ENCODE measurements around the gene FOXO1. TPM values are rescaled to one million over a fixed set of nuclear protein-coding genes. Genes with fewer than 3 reads are reported as not detected.

Gene FOXO1
- total RNA-seq, 1 donor from 2014 or later, result 10.4 TPM

DNA sequence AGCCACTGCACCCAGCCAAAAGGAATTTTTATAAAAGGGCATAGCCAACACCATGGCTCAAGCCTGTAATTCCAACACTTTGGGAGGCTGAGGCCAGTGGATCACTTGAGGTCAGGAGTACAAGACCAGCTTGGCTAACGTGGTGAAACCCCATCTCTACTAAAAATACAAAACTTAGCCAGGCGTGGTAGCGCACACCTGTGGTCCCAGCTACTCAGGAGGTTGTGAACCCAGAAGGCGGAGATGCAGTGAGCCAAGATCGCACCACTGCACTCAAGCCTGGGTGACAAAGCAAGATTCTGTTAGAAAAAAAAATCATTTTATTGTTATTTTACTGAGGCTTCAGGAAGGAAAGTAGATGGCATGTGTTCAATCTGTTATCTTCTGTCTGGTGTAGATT, 31.3 kb upstream of the FOXO1 start:
- H2AFZ ChIP-seq (ENCODE audit: low read depth, low read length), result no peak overlapping the region
- H3K4me2 ChIP-seq (ENCODE audit: low read length), result no peak overlapping the region
- peaks cover 1% of the 10 kb centered on the region for H3K9me3 Mint-ChIP-seq (ENCODE audit: unreplicated experiment)
- H3K9me3 ChIP-seq (ENCODE audit: insufficient read depth, low read depth, low read length), result no peaks in the 10 kb centered on the region
- no peak for DNase-seq (ENCODE audit: low read depth)
- no peaks in the 10 kb centered on the region for H3K4me1 ChIP-seq (ENCODE audit: insufficient read depth, low read length)
- H3K27ac ChIP-seq (ENCODE audit: low read depth, low read length), result no peak overlapping the region
- no peaks in the 10 kb centered on the region for H3K79me2 ChIP-seq (ENCODE audit: insufficient read depth, low read length)
- H3K9ac ChIP-seq (ENCODE audit: low read length), result no peak overlapping the region
- no peak overlapping the region for H3K27ac Mint-ChIP-seq (ENCODE audit: unreplicated experiment)
- no peak for TF ChIP-seq EZH2 (IDR thresholded peaks at IDR 0.05; ENCODE audit: insufficient read depth, low read length)
- TF ChIP-seq, protein P1, sequence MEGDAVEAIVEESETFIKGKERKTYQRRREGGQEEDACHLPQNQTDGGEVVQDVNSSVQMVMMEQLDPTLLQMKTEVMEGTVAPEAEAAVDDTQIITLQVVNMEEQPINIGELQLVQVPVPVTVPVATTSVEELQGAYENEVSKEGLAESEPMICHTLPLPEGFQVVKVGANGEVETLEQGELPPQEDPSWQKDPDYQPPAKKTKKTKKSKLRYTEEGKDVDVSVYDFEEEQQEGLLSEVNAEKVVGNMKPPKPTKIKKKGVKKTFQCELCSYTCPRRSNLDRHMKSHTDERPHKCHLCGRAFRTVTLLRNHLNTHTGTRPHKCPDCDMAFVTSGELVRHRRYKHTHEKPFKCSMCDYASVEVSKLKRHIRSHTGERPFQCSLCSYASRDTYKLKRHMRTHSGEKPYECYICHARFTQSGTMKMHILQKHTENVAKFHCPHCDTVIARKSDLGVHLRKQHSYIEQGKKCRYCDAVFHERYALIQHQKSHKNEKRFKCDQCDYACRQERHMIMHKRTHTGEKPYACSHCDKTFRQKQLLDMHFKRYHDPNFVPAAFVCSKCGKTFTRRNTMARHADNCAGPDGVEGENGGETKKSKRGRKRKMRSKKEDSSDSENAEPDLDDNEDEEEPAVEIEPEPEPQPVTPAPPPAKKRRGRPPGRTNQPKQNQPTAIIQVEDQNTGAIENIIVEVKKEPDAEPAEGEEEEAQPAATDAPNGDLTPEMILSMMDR (IDR thresholded peaks at IDR 0.05; ENCODE audit: insufficient read depth, low read depth, low read length), result no peak
- no peaks in the 10 kb centered on the region for H3K36me3 ChIP-seq (ENCODE audit: insufficient read depth, low read length)
- no peaks in the 10 kb centered on the region for H3K27me3 Mint-ChIP-seq (ENCODE audit: low read depth, unreplicated experiment)
- no peaks in the 10 kb centered on the region for H3K36me3 Mint-ChIP-seq (ENCODE audit: low read depth, unreplicated experiment)
- H3K4me1 Mint-ChIP-seq (ENCODE audit: low read depth, unreplicated experiment), result peaks cover 2% of the 10 kb centered on the region
- H4K20me1 ChIP-seq (ENCODE audit: insufficient read depth, low read length), result no peaks in the 10 kb centered on the region
- H3K4me3 ChIP-seq (ENCODE audit: insufficient read depth, low read depth, low read length), result no peak overlapping the region
- H3K27me3 ChIP-seq (ENCODE audit: insufficient read depth, low read length), result no peaks in the 10 kb centered on the region
- no peak for FAIRE-seq
- H3K4me3 Mint-ChIP-seq (ENCODE audit: unreplicated experiment), result no peak overlapping the region

DNA sequence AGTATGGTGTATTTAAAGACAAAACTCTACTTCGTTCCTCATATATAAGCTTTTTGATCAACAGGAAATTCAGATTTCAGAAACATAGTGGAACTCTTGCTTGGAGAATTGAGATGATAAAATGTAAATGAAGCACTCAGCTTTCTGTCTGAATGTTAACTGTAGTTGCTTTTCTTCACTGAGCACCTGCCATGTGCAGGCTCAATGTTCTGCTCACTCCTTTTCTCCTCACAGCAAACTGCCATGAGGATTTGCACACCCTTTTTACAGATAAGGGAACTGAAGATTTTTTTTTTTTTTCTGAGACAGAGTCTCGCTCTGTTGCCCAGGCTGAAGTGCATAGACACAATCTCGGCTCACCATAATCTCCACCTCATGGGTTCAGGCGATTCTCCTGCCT, 28.0 kb upstream of the FOXO1 start:
- Histone ChIP-seq H3K4me3 (ENCODE audit: insufficient read depth, low read depth, low read length) (no peak overlapping the region), H3K4me1 (ENCODE audit: insufficient read depth, low read length) (no peaks in the 10 kb centered on the region), H3K9me3 (ENCODE audit: insufficient read depth, low read depth, low read length) (no peaks in the 10 kb centered on the region), H4K20me1 (ENCODE audit: insufficient read depth, low read length) (no peaks in the 10 kb centered on the region), H2AFZ (ENCODE audit: low read depth, low read length) (no peak overlapping the region), H3K9ac (ENCODE audit: low read length) (no peak overlapping the region), H3K36me3 (ENCODE audit: insufficient read depth, low read length) (no peaks in the 10 kb centered on the region), H3K27me3 (ENCODE audit: insufficient read depth, low read length) (no peaks in the 10 kb centered on the region), H3K4me2 (ENCODE audit: low read length) (no peak overlapping the region), H3K79me2 (ENCODE audit: insufficient read depth, low read length) (no peaks in the 10 kb centered on the region), H3K27ac (ENCODE audit: low read depth, low read length) (no peak overlapping the region)
- no peak for TF ChIP-seq EZH2 (IDR thresholded peaks at IDR 0.05; ENCODE audit: insufficient read depth, low read length)
- TF ChIP-seq, protein P1 (IDR thresholded peaks at IDR 0.05; ENCODE audit: insufficient read depth, low read depth, low read length), result no peak
- H3K27me3 Mint-ChIP-seq (ENCODE audit: low read depth, unreplicated experiment), result no peaks in the 10 kb centered on the region
- H3K4me1 Mint-ChIP-seq (ENCODE audit: low read depth, unreplicated experiment), result peaks cover 3% of the 10 kb centered on the region
- H3K36me3 Mint-ChIP-seq (ENCODE audit: low read depth, unreplicated experiment), result no peaks in the 10 kb centered on the region
- FAIRE-seq (no peak), DNase-seq (ENCODE audit: low read depth) (no peak)
- no peak overlapping the region for H3K4me3 Mint-ChIP-seq (ENCODE audit: unreplicated experiment)
- peaks cover 1% of the 10 kb centered on the region for H3K9me3 Mint-ChIP-seq (ENCODE audit: unreplicated experiment)
- H3K27ac Mint-ChIP-seq (ENCODE audit: unreplicated experiment), result no peak overlapping the region

DNA sequence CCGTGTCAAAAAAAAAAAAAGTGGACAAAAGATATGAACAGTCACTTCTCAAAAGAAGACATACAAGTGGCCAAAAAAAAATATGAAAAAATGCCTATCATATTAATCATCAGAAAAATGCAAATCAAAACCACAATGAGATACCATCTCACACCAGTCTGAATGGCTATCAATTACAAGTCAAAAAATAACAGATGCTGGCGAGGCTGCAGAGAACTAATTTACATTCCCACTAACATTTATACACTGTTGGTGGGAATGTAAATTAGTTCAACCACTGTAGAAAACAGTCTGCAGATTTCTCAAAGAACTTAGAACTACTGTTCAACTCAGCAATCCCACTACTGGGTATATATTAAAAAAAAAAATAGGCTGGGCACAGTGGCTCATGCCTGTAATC, 26.5 kb upstream of the FOXO1 start:
- H3K9me3 Mint-ChIP-seq (ENCODE audit: unreplicated experiment), result peaks cover 1% of the 10 kb centered on the region
- Histone ChIP-seq H3K4me1 (ENCODE audit: insufficient read depth, low read length) (no peaks in the 10 kb centered on the region), H3K4me2 (ENCODE audit: low read length) (no peak overlapping the region), H4K20me1 (ENCODE audit: insufficient read depth, low read length) (no peaks in the 10 kb centered on the region), H3K9me3 (ENCODE audit: insufficient read depth, low read depth, low read length) (no peaks in the 10 kb centered on the region), H3K4me3 (ENCODE audit: insufficient read depth, low read depth, low read length) (no peak overlapping the region), H3K36me3 (ENCODE audit: insufficient read depth, low read length) (no peaks in the 10 kb centered on the region), H3K9ac (ENCODE audit: low read length) (no peak overlapping the region), H3K27ac (ENCODE audit: low read depth, low read length) (no peak overlapping the region), H3K79me2 (ENCODE audit: insufficient read depth, low read length) (no peaks in the 10 kb centered on the region), H2AFZ (ENCODE audit: low read depth, low read length) (no peak overlapping the region), H3K27me3 (ENCODE audit: insufficient read depth, low read length) (no peaks in the 10 kb centered on the region)
- no peak overlapping the region for H3K27ac Mint-ChIP-seq (ENCODE audit: unreplicated experiment)
- no peak for TF ChIP-seq EZH2 (IDR thresholded peaks at IDR 0.05; ENCODE audit: insufficient read depth, low read length)
- H3K4me1 Mint-ChIP-seq (ENCODE audit: low read depth, unreplicated experiment), result peaks cover 3% of the 10 kb centered on the region
- H3K36me3 Mint-ChIP-seq (ENCODE audit: low read depth, unreplicated experiment), result peaks cover 3% of the 10 kb centered on the region
- FAIRE-seq, result no peak
- no peak overlapping the region for H3K4me3 Mint-ChIP-seq (ENCODE audit: unreplicated experiment)
- peak; percentile 72 for DNase-seq (ENCODE audit: low read depth)
- H3K27me3 Mint-ChIP-seq (ENCODE audit: low read depth, unreplicated experiment), result peaks cover 2% of the 10 kb centered on the region

Data from astrocyte (in vitro differentiated cells and primary cell).